Measurements from ENCODE around the gene VDAC1. TPM values are rescaled to one million over a fixed set of nuclear protein-coding genes. Genes with fewer than 3 reads are reported as not detected.

Gene VDAC1
- total and polyA plus RNA-seq, 2 experiments from 2014 or later: 216 to 282 TPM

DNA sequence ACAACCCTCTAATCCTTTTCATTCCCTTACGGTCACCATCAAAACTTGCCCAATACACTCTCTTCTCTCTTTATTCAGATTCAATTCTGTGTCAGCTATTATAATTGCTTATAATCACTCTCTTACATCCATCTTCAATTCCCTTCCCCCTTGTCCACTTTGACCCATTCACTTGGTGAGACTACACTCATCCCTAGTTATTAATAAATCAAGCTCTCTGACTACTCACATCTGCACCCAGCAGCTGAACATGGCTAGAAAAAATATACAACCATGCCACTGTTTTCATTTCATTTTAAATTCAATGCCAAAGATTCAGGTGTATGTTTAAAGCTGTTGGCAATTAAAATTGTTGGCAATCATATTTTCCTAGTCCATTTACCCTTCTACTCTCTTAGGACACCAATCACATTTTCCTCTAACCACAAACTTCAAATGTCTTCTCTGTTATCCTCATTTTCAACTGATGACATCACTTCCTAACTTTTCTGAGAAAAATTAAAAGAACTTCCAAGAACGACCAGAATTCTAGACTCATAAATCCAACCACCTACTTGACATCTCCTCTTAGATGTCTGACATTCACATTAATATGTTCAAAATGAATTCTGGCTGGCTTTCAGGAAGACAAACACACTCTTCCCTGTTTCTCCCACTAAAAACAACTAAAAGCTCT lies 41.8 kb downstream of the VDAC1 start:
- H3K4me2 ChIP-seq: no peak overlapping the region
- peaks cover 4% of the 10 kb centered on the region for H4K20me1 ChIP-seq (ENCODE audit: insufficient read depth, poor library complexity, severe bottlenecking)

DNA sequence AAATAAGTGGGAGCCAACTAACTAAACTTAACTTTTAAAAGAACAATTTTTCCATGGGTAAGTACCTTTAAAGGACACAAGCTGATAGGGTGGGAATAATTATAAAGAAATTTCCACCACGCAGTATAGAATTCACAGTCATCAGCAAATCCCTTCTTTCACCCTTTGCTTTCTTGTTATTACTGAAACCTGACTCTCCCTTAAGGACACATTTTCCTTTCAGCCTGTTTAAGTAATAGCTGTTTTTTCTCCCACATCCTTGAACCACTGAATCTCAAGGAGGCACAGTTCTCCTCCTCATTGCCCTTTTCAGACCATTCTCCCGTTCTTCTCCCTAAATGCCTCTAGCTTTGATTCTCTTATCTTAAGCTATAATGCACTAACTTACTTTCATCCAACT lies 42.6 kb downstream of the VDAC1 start:
- Histone ChIP-seq H3K4me3 (no peak overlapping the region), H3K27ac (no peak overlapping the region), H3K9me2 (replicated peaks; ENCODE audit: insufficient read depth) (no peaks in the 10 kb centered on the region), H3K79me2 (peaks cover 74% of the 10 kb centered on the region), H2AFZ (no peak overlapping the region), H3K9me3 (ENCODE audit: low read depth) (no peaks in the 10 kb centered on the region), H3K4me2 (no peak overlapping the region), H4K20me1 (ENCODE audit: insufficient read depth, poor library complexity, severe bottlenecking) (peaks cover 4% of the 10 kb centered on the region), H3K4me1 (ENCODE audit: insufficient read depth) (peaks cover 5% of the 10 kb centered on the region), H3K36me3 (replicated peaks; ENCODE audit: insufficient read depth, low read depth) (no peaks in the 10 kb centered on the region), H3K27me3 (no peaks in the 10 kb centered on the region)
- no peak for DNase-seq (ENCODE audit: low spot score)
- 74% methylated on average over 2 of the region's 2 CpGs for WGBS (ENCODE audit: low lambda C conversion rate, missing lambda C conversion rate)
- no peak for TF ChIP-seq EZH2 (IDR thresholded peaks at IDR 0.05; ENCODE audit: borderline replicate concordance)
- no peak for TF ChIP-seq EZH2phosphoT487 (IDR thresholded peaks at IDR 0.05; ENCODE audit: low read depth, severe bottlenecking, unreplicated experiment)
- TF ChIP-seq, protein P1, sequence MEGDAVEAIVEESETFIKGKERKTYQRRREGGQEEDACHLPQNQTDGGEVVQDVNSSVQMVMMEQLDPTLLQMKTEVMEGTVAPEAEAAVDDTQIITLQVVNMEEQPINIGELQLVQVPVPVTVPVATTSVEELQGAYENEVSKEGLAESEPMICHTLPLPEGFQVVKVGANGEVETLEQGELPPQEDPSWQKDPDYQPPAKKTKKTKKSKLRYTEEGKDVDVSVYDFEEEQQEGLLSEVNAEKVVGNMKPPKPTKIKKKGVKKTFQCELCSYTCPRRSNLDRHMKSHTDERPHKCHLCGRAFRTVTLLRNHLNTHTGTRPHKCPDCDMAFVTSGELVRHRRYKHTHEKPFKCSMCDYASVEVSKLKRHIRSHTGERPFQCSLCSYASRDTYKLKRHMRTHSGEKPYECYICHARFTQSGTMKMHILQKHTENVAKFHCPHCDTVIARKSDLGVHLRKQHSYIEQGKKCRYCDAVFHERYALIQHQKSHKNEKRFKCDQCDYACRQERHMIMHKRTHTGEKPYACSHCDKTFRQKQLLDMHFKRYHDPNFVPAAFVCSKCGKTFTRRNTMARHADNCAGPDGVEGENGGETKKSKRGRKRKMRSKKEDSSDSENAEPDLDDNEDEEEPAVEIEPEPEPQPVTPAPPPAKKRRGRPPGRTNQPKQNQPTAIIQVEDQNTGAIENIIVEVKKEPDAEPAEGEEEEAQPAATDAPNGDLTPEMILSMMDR (IDR thresholded peaks at IDR 0.05; ENCODE audit: poor library complexity): no peak

More for the DNA sequence above, 41.8 kb downstream of the VDAC1 start:
- H3K9me2 ChIP-seq (replicated peaks; ENCODE audit: insufficient read depth): no peaks in the 10 kb centered on the region
- no peaks in the 10 kb centered on the region for H3K36me3 ChIP-seq (replicated peaks; ENCODE audit: insufficient read depth, low read depth)
- 84% methylated on average over 2 of the region's 2 CpGs for WGBS (ENCODE audit: low lambda C conversion rate, missing lambda C conversion rate)
- peaks cover 9% of the 10 kb centered on the region for H3K4me1 ChIP-seq (ENCODE audit: insufficient read depth)
- H3K4me3 ChIP-seq: no peak overlapping the region
- no peak overlapping the region for H3K27ac ChIP-seq
- no peaks in the 10 kb centered on the region for H3K27me3 ChIP-seq
- no peak overlapping the region for H2AFZ ChIP-seq
- no peak for TF ChIP-seq EZH2 (IDR thresholded peaks at IDR 0.05; ENCODE audit: borderline replicate concordance)
- TF ChIP-seq, protein P1 (IDR thresholded peaks at IDR 0.05; ENCODE audit: poor library complexity): no peak
- H3K9me3 ChIP-seq (ENCODE audit: low read depth): no peaks in the 10 kb centered on the region
- H3K79me2 ChIP-seq: peaks cover 77% of the 10 kb centered on the region
- no peak for DNase-seq (ENCODE audit: low spot score)

DNA sequence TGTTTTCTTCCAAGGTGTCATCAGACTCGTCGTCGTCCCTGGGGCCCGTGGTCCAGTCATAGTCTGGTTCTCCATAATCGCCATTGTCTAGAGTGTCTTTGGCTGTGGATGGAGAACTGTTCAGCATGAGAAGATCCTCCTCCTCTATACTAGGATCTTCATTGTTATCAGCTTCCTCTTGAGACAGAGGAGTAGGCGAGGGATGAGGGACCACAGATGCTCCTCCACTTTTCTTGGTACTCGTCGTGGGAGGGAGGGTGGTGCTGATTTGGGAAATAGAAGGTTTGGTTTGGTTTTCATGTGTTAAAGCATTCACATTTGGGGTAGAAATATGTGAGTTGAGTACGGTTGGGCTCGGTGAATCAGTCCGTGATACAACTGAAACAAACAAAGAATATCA lies 45.1 kb downstream of the VDAC1 start:
- H3K79me2 ChIP-seq: peaks cover 49% of the 10 kb centered on the region
- H4K20me1 ChIP-seq (ENCODE audit: insufficient read depth, poor library complexity, severe bottlenecking): peaks cover 4% of the 10 kb centered on the region
- 94% methylated on average over 11 of the region's 11 CpGs for WGBS (ENCODE audit: low lambda C conversion rate, missing lambda C conversion rate)

More for the DNA sequence above, 45.1 kb downstream of the VDAC1 start:
- Histone ChIP-seq H2AFZ (no peak overlapping the region), H3K4me1 (ENCODE audit: insufficient read depth) (no peaks in the 10 kb centered on the region), H3K4me3 (no peak overlapping the region), H3K4me2 (no peak overlapping the region), H3K27ac (no peak overlapping the region), H3K9me3 (ENCODE audit: low read depth) (no peaks in the 10 kb centered on the region), H3K27me3 (no peaks in the 10 kb centered on the region), H3K36me3 (replicated peaks; ENCODE audit: insufficient read depth, low read depth) (no peaks in the 10 kb centered on the region), H3K9me2 (replicated peaks; ENCODE audit: insufficient read depth) (no peaks in the 10 kb centered on the region)
- TF ChIP-seq EZH2 (IDR thresholded peaks at IDR 0.05; ENCODE audit: borderline replicate concordance) (no peak), EZH2phosphoT487 (IDR thresholded peaks at IDR 0.05; ENCODE audit: low read depth, severe bottlenecking, unreplicated experiment) (no peak)
- TF ChIP-seq, protein P1 (IDR thresholded peaks at IDR 0.05; ENCODE audit: poor library complexity): no peak
- no peak for DNase-seq (ENCODE audit: low spot score)
